Activated T-cell treated with anti-CD3 and anti-CD28 coated beads, Interleukin-2, amount 50 U/mL, for 4 hours (primary cell): ENCODE data around the gene LAMA1. TPM values are rescaled to one million over a fixed set of nuclear protein-coding genes. Genes with fewer than 3 reads are reported as not detected.

Experiments
- ATAC-seq, 2 donors: fragments of 200-7000 bp; cut with Tn5 transposase; one replicate each; pipeline ENCODE4 v1.10.0; 2021
- DNase-seq: peaks from one replicate; pipeline ENCODE4 v3.0.0-alpha.2; 2020
- H3K27me3 Mint-ChIP-seq: one replicate; pipeline ENCODE4 v1.8.0; 2021; ENCODE audit warnings: low read depth, mixed read lengths
- H3K36me3 Mint-ChIP-seq: one replicate; pipeline ENCODE4 v1.8.0; 2022; ENCODE audit warnings: mixed read lengths; ENCODE audit not compliant: insufficient read depth
- H3K4me1 Mint-ChIP-seq: one replicate; pipeline ENCODE4 v1.8.0; 2021; ENCODE audit warnings: low read depth, mixed read lengths
- H3K4me3 Mint-ChIP-seq: one replicate; pipeline ENCODE4 v1.8.0; 2021; ENCODE audit warnings: mild to moderate bottlenecking, moderate library complexity, mixed read lengths
- H3K9me3 Mint-ChIP-seq: one replicate; pipeline ENCODE4 v1.8.0; 2021; ENCODE audit warnings: mixed read lengths
- total RNA-seq, 3 donors: library from RNA; stranded (reverse); gene quantifications; one replicate each; pipeline ENCODE4 v1.2.1, GENCODE V29; 2021

Gene LAMA1
- total RNA-seq, 3 donors from 2014 or later: 0.05 to 0.08 (median 0.05) TPM

DNA sequence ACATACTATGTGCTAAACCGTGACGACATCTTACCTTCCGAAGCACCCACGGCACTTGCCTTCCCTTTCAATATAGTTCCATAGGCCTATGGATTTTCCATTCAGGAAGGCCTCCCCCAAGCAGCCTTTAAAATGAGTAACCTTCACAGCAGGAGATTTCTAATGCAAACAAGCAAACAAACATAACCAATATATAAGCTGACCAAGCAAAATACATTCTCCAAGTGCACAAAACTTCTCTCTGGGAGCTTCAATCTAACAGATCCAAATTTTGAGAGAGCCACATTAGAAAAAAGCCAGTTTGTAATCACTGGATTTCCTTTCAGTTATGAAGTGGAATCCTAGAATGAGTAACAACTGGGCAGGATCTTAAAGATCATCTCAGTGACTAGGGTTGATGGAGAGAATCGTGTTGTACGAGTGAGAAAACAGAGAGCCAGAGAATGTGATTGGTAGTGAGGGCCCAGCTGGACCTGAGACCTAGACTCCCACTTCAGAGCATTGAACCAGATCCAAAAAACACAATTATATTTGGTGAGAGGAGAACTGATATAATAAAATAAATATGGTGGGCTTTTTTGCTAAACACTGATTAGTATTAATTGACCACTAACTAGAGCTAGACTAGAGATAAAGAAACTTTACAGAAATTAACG, 145.6 kb downstream of the LAMA1 start:
- H3K9me3 Mint-ChIP-seq: no peaks in the 10 kb centered on the region
- H3K4me3 Mint-ChIP-seq: no peak overlapping the region
- no peaks in the 10 kb centered on the region for H3K36me3 Mint-ChIP-seq
- ATAC-seq (no peak), DNase-seq (no peak)
- H3K4me1 Mint-ChIP-seq: no peaks in the 10 kb centered on the region
- H3K27me3 Mint-ChIP-seq: no peaks in the 10 kb centered on the region

DNA sequence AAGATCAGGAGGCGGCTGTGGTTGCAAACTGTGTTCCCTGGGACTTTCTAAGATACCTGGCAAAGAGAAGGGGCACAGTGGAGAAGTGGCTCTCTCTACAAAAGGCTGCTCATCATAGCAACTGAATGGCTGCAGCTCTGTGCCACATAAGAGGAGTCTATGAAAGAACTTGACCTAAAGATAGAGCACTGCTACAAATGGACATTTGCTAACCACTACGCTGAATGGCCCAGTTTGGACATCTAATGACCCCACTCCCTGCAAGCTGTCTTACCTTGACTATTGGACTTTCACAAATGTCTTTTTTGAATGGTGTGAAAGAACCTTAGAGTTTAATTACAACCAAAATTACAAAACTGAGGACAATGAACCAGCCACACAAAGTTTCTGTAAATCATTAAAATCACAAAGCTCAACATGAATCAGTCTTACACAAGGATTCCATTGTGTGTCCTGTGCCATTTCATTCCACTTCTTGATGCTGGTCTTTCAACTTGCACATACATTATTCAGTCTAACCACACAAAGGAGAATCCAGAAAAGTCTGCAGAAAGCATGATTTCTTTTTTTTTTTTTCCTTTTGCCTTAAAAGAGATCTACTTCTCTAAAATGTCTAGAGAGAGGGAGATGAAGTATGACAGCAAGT, 154.0 kb downstream of the LAMA1 start:
- Mint-ChIP-seq H3K4me3 (no peak overlapping the region), H3K4me1 (no peaks in the 10 kb centered on the region), H3K27me3 (no peaks in the 10 kb centered on the region), H3K9me3 (peaks cover 8% of the 10 kb centered on the region), H3K36me3 (no peaks in the 10 kb centered on the region)
- DNase-seq (no peak), ATAC-seq (no peak)

DNA sequence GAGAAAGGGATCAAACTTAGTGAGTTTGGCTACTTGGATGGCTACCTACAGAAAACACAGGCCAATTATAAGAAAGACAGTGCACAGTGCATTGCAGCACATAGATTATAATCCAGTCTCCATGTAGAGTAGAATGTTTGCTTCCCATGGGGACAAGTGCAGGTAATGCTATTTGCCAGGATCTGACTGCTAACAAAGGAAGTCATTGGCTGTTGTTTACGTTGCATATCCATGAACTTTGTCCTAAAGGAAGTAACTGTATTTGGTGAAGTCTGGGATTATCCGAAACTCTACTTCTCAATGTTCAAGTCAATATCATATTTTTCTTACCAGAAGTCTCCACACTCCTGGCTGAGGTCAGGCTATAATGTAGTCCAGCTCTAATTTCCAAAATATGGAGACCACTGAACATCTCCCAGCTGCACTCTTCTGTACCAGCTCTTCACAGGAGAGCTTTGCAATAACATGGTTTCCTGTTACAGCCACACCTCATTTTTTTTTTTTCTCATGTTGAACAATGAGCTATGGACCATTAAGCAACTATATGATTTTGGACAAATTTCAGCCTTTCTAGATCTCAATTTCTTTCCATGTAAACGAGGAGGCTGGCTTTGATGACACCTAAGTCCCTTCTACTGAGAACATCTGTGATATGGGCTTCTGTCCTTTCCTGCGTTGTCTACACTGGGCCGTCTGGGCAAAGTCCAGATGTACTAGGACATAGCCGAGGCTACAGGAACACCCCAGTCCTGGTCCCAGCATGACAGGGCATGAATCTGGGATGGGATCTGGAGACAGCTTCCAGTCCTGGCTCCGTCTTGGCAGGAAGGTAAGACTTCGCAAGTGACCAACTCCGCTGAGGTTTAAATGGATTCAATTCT, 154.8 kb downstream of the LAMA1 start:
- H3K4me1 Mint-ChIP-seq: no peaks in the 10 kb centered on the region
- no peak overlapping the region for H3K4me3 Mint-ChIP-seq

DNA sequence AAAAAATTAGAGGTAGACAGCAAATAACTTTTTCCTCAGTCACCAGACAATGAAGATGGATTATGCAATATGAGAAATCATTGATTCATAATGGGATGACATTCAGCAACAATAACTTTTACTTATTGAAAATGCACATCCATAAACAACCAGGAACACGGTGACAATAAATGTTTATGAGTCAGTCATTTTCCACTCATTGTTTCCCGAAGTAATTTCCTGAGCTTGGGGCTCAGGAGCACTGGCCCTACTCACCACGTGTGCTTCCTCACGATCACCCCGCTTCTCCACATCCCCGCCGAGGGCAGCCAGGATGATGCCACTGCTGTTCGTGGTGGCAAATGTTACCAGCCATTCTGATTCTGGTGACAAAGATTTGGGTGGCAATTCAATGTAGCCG, 156.3 kb downstream of the LAMA1 start:
- no peaks in the 10 kb centered on the region for H3K36me3 Mint-ChIP-seq
- H3K9me3 Mint-ChIP-seq: peaks cover 8% of the 10 kb centered on the region
- H3K27me3 Mint-ChIP-seq: no peaks in the 10 kb centered on the region
- H3K4me1 Mint-ChIP-seq: no peaks in the 10 kb centered on the region
- no peak overlapping the region for H3K4me3 Mint-ChIP-seq
- DNase-seq: no peak
- no peak for ATAC-seq

More for the DNA sequence above, 154.8 kb downstream of the LAMA1 start:
- DNase-seq (no peak), ATAC-seq (no peak)
- Mint-ChIP-seq H3K36me3 (no peaks in the 10 kb centered on the region), H3K9me3 (peaks cover 8% of the 10 kb centered on the region), H3K27me3 (no peaks in the 10 kb centered on the region)

DNA sequence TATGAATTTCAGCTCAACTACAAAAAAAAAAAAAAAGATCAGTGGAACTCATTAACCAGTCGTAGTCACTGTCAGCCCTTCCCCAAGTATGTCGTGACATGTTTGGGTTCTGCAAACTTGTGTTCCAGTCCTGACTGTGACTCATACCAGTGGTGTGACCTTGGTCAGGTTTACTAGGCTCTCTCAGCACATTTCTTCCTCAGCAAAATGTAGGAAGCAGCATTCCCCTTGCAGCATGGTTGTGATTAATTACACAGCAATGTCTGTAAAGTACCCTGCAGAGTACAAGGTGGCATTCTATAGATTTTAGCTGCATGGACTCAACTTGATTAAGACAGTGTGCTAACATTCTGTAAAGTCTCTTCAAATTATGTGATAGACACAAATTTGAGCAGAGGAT, 156.9 kb downstream of the LAMA1 start:
- no peak for ATAC-seq
- Mint-ChIP-seq H3K4me3 (no peak overlapping the region), H3K36me3 (no peaks in the 10 kb centered on the region), H3K4me1 (no peaks in the 10 kb centered on the region), H3K27me3 (no peaks in the 10 kb centered on the region), H3K9me3 (peaks cover 8% of the 10 kb centered on the region)
- no peak for DNase-seq

DNA sequence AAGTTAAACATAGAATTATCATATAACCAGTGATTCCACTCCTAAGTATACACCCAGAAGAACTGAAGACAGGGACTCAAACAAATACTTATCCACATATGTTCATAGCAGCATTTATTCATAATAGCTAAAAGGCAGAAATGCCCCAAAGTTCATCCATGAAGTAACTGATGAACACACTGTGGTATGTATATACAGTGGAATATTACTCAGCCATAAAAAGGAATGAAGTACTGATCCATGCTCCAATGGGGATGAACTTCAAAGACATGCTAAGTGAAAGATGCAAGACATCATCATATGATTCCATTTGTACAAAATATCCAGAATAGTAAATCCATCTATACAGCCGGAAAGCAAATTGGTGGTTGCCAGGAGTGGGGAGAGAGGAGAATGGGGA, 157.5 kb downstream of the LAMA1 start:
- ATAC-seq: no peak
- Mint-ChIP-seq H3K4me3 (no peak overlapping the region), H3K4me1 (no peaks in the 10 kb centered on the region), H3K36me3 (no peaks in the 10 kb centered on the region), H3K27me3 (no peaks in the 10 kb centered on the region), H3K9me3 (peaks cover 8% of the 10 kb centered on the region)
- no peak for DNase-seq

DNA sequence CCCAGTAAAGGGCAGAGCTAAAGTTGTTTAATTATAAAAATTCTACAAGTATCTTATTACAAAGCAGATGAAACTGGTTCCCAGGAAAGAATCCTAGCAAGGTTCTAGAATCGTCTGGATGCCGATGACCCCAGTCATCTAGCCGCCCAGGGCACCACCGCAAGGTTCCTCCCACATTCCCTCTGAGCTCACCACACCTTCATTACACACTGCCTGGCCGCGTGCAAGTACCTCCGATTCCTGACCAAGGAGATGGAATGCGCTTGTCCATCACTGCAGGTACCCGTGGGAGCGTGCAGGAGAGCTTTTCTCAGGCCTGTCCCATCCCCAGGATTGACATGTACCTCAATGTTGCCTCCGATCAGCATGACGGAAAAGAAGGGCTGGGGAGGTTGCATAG, 158.5 kb downstream of the LAMA1 start:
- peaks cover 8% of the 10 kb centered on the region for H3K9me3 Mint-ChIP-seq
- H3K4me3 Mint-ChIP-seq: no peak overlapping the region
- DNase-seq (no peak), ATAC-seq (no peak)
- H3K27me3 Mint-ChIP-seq: no peaks in the 10 kb centered on the region
- no peaks in the 10 kb centered on the region for H3K4me1 Mint-ChIP-seq
- H3K36me3 Mint-ChIP-seq: no peaks in the 10 kb centered on the region

DNA sequence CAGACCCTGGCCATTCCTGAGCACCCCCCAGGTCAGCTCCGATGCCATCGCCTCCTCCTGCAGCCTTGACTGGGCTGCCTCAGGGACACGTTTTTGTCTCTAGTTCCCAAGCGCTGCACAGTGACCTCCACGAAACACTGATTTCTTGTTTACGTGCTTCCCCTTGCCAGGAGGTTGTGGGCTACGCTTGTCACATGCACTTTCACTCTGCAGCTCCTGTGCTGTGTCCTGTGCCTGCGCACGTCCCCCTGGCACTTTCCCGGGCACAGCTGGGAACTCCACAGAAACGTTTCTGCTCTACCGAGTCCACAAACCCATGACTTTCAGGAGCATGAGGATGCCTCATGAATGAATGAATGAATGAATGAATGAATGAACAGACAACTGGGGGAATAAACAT, 160.6 kb downstream of the LAMA1 start:
- no peak for ATAC-seq

DNA sequence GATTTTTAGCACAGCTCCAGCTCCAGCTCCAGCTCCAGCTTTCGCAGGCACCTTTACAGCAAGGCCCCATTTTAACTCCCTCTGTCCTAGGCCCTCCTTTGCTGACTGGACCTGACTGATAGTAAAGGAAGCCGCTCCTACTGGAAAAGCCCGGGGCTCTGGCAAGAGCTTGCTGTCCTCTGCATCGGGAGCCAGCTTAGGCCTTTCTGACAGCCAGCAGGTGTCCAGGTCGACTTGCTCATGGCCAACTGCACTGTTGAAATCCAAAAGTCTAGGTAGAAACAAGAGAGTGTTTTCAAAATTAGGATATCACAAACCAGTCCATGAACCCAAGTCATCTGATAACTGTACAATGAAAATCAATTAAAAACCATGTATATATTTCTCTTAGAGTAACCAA, 161.1 kb downstream of the LAMA1 start:
- Mint-ChIP-seq H3K36me3 (no peaks in the 10 kb centered on the region), H3K4me3 (no peak overlapping the region), H3K9me3 (peaks cover 7% of the 10 kb centered on the region), H3K4me1 (no peaks in the 10 kb centered on the region), H3K27me3 (no peaks in the 10 kb centered on the region)
- DNase-seq: no peak
- no peak for ATAC-seq

More for the DNA sequence above, 160.6 kb downstream of the LAMA1 start:
- peaks cover 5% of the 10 kb centered on the region for H3K9me3 Mint-ChIP-seq
- no peak for DNase-seq
- H3K4me1 Mint-ChIP-seq: no peaks in the 10 kb centered on the region
- no peak overlapping the region for H3K4me3 Mint-ChIP-seq
- no peaks in the 10 kb centered on the region for H3K27me3 Mint-ChIP-seq
- H3K36me3 Mint-ChIP-seq: no peaks in the 10 kb centered on the region

DNA sequence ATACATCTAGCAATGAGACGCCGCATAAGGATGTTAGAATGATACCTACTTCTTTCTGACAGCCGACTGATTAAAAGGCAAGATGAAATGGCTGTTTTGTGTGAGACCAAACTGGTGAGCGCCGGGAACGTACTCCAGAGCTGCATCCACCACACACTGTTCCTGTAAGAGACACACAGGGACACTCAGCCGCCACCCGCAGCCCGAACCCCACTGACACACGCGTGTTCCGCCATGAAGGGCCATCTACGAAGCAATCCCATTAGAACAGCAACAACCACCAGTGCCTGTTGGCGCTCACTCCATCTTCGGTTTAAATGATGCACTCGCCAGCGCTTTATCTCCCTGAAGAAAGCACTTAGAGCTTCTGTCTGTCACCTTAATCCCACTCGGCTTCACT, 162.3 kb downstream of the LAMA1 start:
- Mint-ChIP-seq H3K36me3 (no peaks in the 10 kb centered on the region), H3K27me3 (no peaks in the 10 kb centered on the region), H3K4me3 (no peak overlapping the region), H3K9me3 (peaks cover 12% of the 10 kb centered on the region), H3K4me1 (no peaks in the 10 kb centered on the region)
- no peak for ATAC-seq
- DNase-seq: no peak

DNA sequence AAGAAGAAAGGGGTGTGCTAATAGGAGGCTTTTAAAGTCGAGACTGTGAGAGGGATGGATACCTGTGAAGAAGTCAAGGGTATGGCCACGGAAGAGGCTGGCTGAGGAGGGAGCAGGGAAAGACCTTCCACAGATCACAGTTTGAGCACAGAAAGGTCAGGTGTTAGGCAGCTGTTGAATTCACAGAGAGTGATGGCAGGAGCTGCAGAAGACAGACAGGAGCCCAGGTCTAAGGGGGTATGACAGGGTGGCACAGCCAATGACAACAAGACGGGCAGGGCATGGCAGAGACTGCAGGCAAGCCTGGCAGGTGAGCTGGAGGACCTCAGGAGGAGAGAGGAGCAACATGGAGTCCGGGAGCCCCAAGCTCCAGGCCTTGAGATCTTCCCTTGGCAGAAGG, 163.1 kb downstream of the LAMA1 start:
- Mint-ChIP-seq H3K36me3 (no peaks in the 10 kb centered on the region), H3K4me3 (no peak overlapping the region), H3K9me3 (peaks cover 8% of the 10 kb centered on the region), H3K27me3 (no peaks in the 10 kb centered on the region), H3K4me1 (no peaks in the 10 kb centered on the region)
- DNase-seq: no peak
- no peak for ATAC-seq

DNA sequence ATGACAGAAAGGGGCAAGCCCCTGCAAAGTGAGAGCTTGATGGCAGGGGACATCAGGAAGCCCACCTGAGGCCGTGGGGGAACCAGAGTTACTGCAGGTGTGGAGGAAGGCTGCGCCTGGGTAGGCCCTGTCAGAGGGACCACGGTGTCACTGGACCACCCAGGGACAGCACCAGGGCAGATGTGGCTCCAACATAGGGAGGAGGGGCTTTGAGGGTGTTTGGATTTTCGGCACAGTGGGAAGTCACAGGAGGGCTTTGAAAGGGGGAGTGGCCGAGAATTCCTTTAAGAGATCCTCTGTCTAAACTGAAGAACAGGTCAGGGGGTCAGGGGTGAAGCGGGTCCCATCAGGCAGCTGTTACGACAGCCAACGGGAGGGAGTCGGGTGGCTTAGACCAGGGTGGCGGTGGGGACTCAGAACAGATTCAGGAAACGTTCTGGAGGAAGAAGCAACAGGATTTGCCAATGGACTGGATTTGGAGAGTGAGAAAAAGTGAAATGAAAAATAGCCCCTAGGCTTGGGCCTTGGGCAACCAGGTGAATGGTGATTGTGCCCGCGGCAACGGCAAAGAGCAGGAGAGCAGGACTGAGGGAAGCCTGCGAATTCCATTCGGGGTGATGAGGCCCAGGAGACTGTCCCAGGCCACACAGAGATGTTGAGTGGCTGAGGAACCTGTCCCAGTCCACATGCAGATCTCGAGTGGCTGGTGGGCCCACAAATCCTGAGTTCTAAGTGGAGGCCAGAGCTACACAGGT, 166.1 kb downstream of the LAMA1 start:
- Mint-ChIP-seq H3K36me3 (no peaks in the 10 kb centered on the region), H3K9me3 (peaks cover 8% of the 10 kb centered on the region)

DNA sequence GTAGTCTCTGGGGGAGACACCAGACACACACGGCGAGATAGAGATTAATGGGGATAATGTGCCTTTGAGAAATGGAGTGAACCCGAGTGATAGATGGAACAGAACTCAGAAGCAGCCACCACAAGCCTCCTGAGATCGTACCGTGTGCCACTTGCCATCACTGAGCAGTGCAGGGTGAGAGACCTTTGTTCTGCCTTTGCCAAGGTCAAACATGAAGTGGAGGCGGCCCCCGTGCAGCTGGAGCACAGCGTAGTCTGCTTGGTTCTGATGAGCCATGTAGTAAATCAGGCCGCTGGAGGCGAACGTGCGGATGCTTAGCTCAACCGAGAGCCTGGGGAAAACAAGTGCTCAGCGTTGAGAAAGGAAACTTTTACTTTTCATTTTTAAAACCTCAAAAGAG, 167.0 kb downstream of the LAMA1 start:
- H3K4me1 Mint-ChIP-seq: no peaks in the 10 kb centered on the region
- H3K9me3 Mint-ChIP-seq: peaks cover 8% of the 10 kb centered on the region
- DNase-seq (no peak), ATAC-seq (no peak)
- H3K36me3 Mint-ChIP-seq: no peaks in the 10 kb centered on the region
- H3K4me3 Mint-ChIP-seq: no peak overlapping the region
- H3K27me3 Mint-ChIP-seq: no peaks in the 10 kb centered on the region

More for the DNA sequence above, 166.1 kb downstream of the LAMA1 start:
- Mint-ChIP-seq H3K4me3 (no peak overlapping the region), H3K4me1 (no peaks in the 10 kb centered on the region), H3K27me3 (no peaks in the 10 kb centered on the region)
- ATAC-seq (no peak), DNase-seq (no peak)
